Activated B cell treated with CpG ODN at 0.5 μM for 24 hours (primary cell): ENCODE data around the gene UHRF1. TPM values are rescaled to one million over a fixed set of nuclear protein-coding genes. Genes with fewer than 3 reads are reported as not detected.

Experiments used
- ATAC-seq: fragments of 200-7000 bp; cut with Tn5 transposase; one replicate; pipeline ENCODE4 v1.10.0; 2021; ENCODE audit warnings: low read depth, mild to moderate bottlenecking, moderate library complexity
- CTCF ChIA-PET: fragments of 350-600 bp; sonication (Branson Sonifier 250); formaldehyde crosslinking; loops from one replicate; lab custom pipeline; 2021; ENCODE audit warnings: antibody characterized with exemption; lab: Charles Lee
- POLR2A ChIA-PET: fragments of 350-600 bp; sonication (Branson Sonifier 250); formaldehyde crosslinking; loops from one replicate; lab custom pipeline; 2021; ENCODE audit warnings: antibody characterized with exemption; lab: Charles Lee
- DNase-seq: peaks from one replicate; pipeline ENCODE4 v3.0.0; 2022
- H3K27ac Mint-ChIP-seq: one replicate; pipeline ENCODE4 v1.8.0; 2020; ENCODE audit warnings: mixed read lengths
- H3K27me3 Mint-ChIP-seq: one replicate; pipeline ENCODE4 v1.8.0; 2021; ENCODE audit warnings: mixed read lengths
- H3K36me3 Mint-ChIP-seq: one replicate; pipeline ENCODE4 v1.8.0; 2021; ENCODE audit warnings: low read depth, mixed read lengths
- H3K4me1 Mint-ChIP-seq: one replicate; pipeline ENCODE4 v1.8.0; 2021; ENCODE audit warnings: mixed read lengths
- H3K4me3 Mint-ChIP-seq: one replicate; pipeline ENCODE4 v1.8.0; 2020; ENCODE audit warnings: mild to moderate bottlenecking, mixed read lengths
- H3K9me3 Mint-ChIP-seq: one replicate; pipeline ENCODE4 v1.8.0; 2020; ENCODE audit warnings: mixed read lengths
- CTCF ChIP-seq: fragments of 200-600 bp; IDR thresholded peaks from one replicate; pipeline ENCODE4 v1.8.0; 2022; ENCODE audit warnings: antibody characterized with exemption, mild to moderate bottlenecking
- intact Hi-C: fragments of 100-400 bp; cut with micrococcal nuclease; formaldehyde crosslinking; loops from one replicate; pipeline ENCODE4 v1.15.1; 2024
- total RNA-seq: library from RNA; stranded (reverse); gene quantifications from 2 replicates; pipeline ENCODE4 v1.2.3, GENCODE V29; 2022

Gene UHRF1
- total RNA-seq, result 6.5 and 7.8 TPM in 2 replicates

GRCh38 chr19:4909156-4909896, at the start of gene UHRF1:
UHRF1 (plus strand) TSS chr19:4909501; CDS start chr19:4910886, 1,385 bp downstream.
- POLR2A ChIA-PET, result no interaction called here
- DNase-seq, result no peak
- peak within 1 kb of the TSS; percentile 35 for H3K27ac Mint-ChIP-seq
- ATAC-seq, result peak; percentile 1
- H3K4me1 Mint-ChIP-seq, result peaks cover 49% of the 10 kb centered on the region
- H3K27me3 Mint-ChIP-seq, result no peaks in the 10 kb centered on the region
- H3K9me3 Mint-ChIP-seq, result no peaks in the 10 kb centered on the region
- H3K36me3 Mint-ChIP-seq, result no peaks in the 10 kb centered on the region
- intact Hi-C loops, result no loop called here
- H3K4me3 Mint-ChIP-seq, result peak within 1 kb of the TSS; percentile 82
- TF ChIP-seq CTCF, result no peak
- CTCF ChIA-PET, result no interaction called here

GRCh38 chr19:4859697-4860096, 49.6 kb upstream of the UHRF1 start:
- H3K4me1 Mint-ChIP-seq, result peaks cover 18% of the 10 kb centered on the region
- ChIA-PET POLR2A (interaction anchor here (0.6 kb wide), 1 partner anchor 1905 kb away, joined by 11 read pairs; no protein-coding TSS in a partner anchor), CTCF (interaction anchor here (1.9 kb wide), 1 partner anchor 50 kb away, joined by 6 read pairs; no protein-coding TSS in a partner anchor)
- ATAC-seq, result no peak
- no peak overlapping the region for H3K4me3 Mint-ChIP-seq
- no peak for DNase-seq
- no peak overlapping the region for H3K27ac Mint-ChIP-seq
- TF ChIP-seq CTCF, result no peak
- H3K9me3 Mint-ChIP-seq, result no peaks in the 10 kb centered on the region
- H3K36me3 Mint-ChIP-seq, result peaks cover 42% of the 10 kb centered on the region
- intact Hi-C loops, result no loop called here
- no peaks in the 10 kb centered on the region for H3K27me3 Mint-ChIP-seq

GRCh38 chr19:4861147-4861546, 48.2 kb upstream of the UHRF1 start:
- POLR2A ChIA-PET, result interaction anchor here (0.6 kb wide), 1 partner anchor 9 kb away, joined by 3 read pairs; no protein-coding TSS in a partner anchor
- H3K4me1 Mint-ChIP-seq, result peaks cover 19% of the 10 kb centered on the region
- intact Hi-C loops, result no loop called here
- CTCF ChIA-PET, result no interaction called here
- H3K9me3 Mint-ChIP-seq, result no peaks in the 10 kb centered on the region
- TF ChIP-seq CTCF, result no peak
- H3K36me3 Mint-ChIP-seq, result peaks cover 32% of the 10 kb centered on the region
- H3K27me3 Mint-ChIP-seq, result no peaks in the 10 kb centered on the region
- DNase-seq (no peak), ATAC-seq (no peak)
- H3K4me3 Mint-ChIP-seq, result no peak overlapping the region
- H3K27ac Mint-ChIP-seq, result no peak overlapping the region

- Mint-ChIP-seq H3K27me3 (no peaks in the 10 kb centered on the region), H3K36me3 (peaks cover 3% of the 10 kb centered on the region), H3K27ac (peak overlapping the region; percentile 56), H3K4me1 (peaks cover 34% of the 10 kb centered on the region), H3K9me3 (no peaks in the 10 kb centered on the region), H3K4me3 (peak overlapping the region; percentile 85)
- DNase-seq (peak; percentile 47), ATAC-seq (no peak)
- TF ChIP-seq CTCF, result no peak
- CTCF ChIA-PET, result interaction anchor here (0.9 to 4.2 kb wide), 4 partner anchors 45 to 166 kb away, joined by 3 to 25 read pairs (median 12); partner anchors contain the start of gene FEM1A
- intact Hi-C loops, result loop anchor here (2.0 kb wide), 2 partner anchors 38 to 102 kb away; partner anchors contain the start of gene KDM4B
- POLR2A ChIA-PET, result interaction anchor here (0.6 to 2.7 kb wide), 10 partner anchors 9 to 164 kb away, joined by 3 to 14 read pairs (median 4); partner anchors contain the start of genes FEM1A, KDM4B and TICAM1
These were observed 42.5 kb upstream of the UHRF1 start for GRCh38 chr19:4866595-4867424.
